Smooth muscle cell (in vitro differentiated cells): Measurements from ENCODE around the gene HGF. TPM values are rescaled to one million over a fixed set of nuclear protein-coding genes. Genes with fewer than 3 reads are reported as not detected.

Experiments
- DNase-seq: peaks from one replicate; lab custom pipeline; 2025; ENCODE audit not compliant: unreplicated experiment; lab: John Stamatoyannopoulos, UW
- H2AFZ ChIP-seq: fragments of 200-600 bp; sonication (generic); 2 replicates; pipeline ENCODE4 v1.6.0; 2016; ENCODE audit warnings: antibody characterized with exemption, low read depth, mild to moderate bottlenecking
- H3F3A ChIP-seq: fragments of 200-600 bp; sonication (generic); 2 replicates; pipeline ENCODE4 v1.6.0; 2017; ENCODE audit warnings: antibody characterized with exemption, low read depth
- H3K27ac ChIP-seq: fragments of 200-600 bp; sonication (generic); 2 replicates; pipeline ENCODE4 v1.5.1; 2016; ENCODE audit warnings: low read depth, mild to moderate bottlenecking
- H3K27me3 ChIP-seq: fragments of 200-600 bp; sonication (generic); 2 replicates; pipeline ENCODE4 v1.6.1; 2016; ENCODE audit warnings: low read depth, mild to moderate bottlenecking
- H3K36me3 ChIP-seq: fragments of 200-600 bp; sonication (generic); 2 replicates; pipeline ENCODE4 v1.5.1; 2016; ENCODE audit warnings: low read depth
- H3K4me1 ChIP-seq: fragments of 200-600 bp; sonication (generic); 2 replicates; pipeline ENCODE4 v1.5.1; 2016; ENCODE audit warnings: low read depth
- H3K4me2 ChIP-seq: fragments of 200-600 bp; sonication (generic); 2 replicates; pipeline ENCODE4 v1.6.0; 2016; ENCODE audit warnings: mild to moderate bottlenecking
- H3K4me3 ChIP-seq: fragments of 200-600 bp; sonication (generic); 2 replicates; pipeline ENCODE4 v1.5.1; 2016; ENCODE audit warnings: mild to moderate bottlenecking
- H3K79me2 ChIP-seq: fragments of 200-600 bp; sonication (generic); 2 replicates; pipeline ENCODE4 v1.6.0; 2016; ENCODE audit warnings: low read depth, mild to moderate bottlenecking
- H3K9ac ChIP-seq: fragments of 200-600 bp; sonication (generic); 2 replicates; pipeline ENCODE4 v1.6.0; 2016; ENCODE audit warnings: low read depth
- H3K9me3 ChIP-seq: fragments of 200-600 bp; sonication (generic); replicated peaks from 2 replicates; pipeline ENCODE4 v1.5.1; 2016; ENCODE audit warnings: low read depth
- H4K20me1 ChIP-seq: fragments of 200-600 bp; sonication (generic); 2 replicates; pipeline ENCODE4 v1.6.0; 2016; ENCODE audit warnings: low read depth
- CTCF ChIP-seq: fragments of 200-600 bp; sonication (generic); IDR thresholded peaks from 2 replicates; pipeline ENCODE4 v1.5.1; 2017; ENCODE audit warnings: borderline replicate concordance, mild to moderate bottlenecking, antibody characterized with exemption; ENCODE audit not compliant: insufficient read depth, poor library complexity, severe bottlenecking
- WGBS: methylation state at CpG from one replicate; pipeline ENCODE4 v1.1.7; 2016; ENCODE audit warnings: low lambda C conversion rate; 5-methylcytosine and 5-hydroxymethylcytosine counted together
- polyA plus RNA-seq: library from polyadenylated mRNA; unstranded; fragments of >200 nt; fragmentation: Nextera tagmentation; extraction: Ambion mirVana; gene quantifications from 2 replicates; pipeline ENCODE4 v1.2.1, GENCODE V29; 2016
- total RNA-seq: library from RNA; depleted of rRNA; stranded (reverse); fragments of >200 nt; gene quantifications from 2 replicates; pipeline ENCODE4 v1.2.3, GENCODE V29; 2014

HGF gene
- total and polyA plus RNA-seq, 2 experiments from 2014 or later, result 15.4 to 43.6 TPM

GRCh38 chr7:81751619-81752317, 18.1 kb downstream of the HGF start:
- no peak overlapping the region for H3K4me3 ChIP-seq
- no peak overlapping the region for H3K9ac ChIP-seq
- no peak overlapping the region for H2AFZ ChIP-seq
- no peaks in the 10 kb centered on the region for H3K9me3 ChIP-seq
- no peak overlapping the region for H3K4me2 ChIP-seq
- DNase-seq, result no peak
- H3K79me2 ChIP-seq, result no peaks in the 10 kb centered on the region
- H3K27me3 ChIP-seq, result no peaks in the 10 kb centered on the region
- no peak overlapping the region for H3K27ac ChIP-seq
- H3K4me1 ChIP-seq, result no peaks in the 10 kb centered on the region
- H4K20me1 ChIP-seq, result no peaks in the 10 kb centered on the region
- no peaks in the 10 kb centered on the region for H3F3A ChIP-seq
- 80% methylated on average over 9 of the region's 9 CpGs for WGBS
- TF ChIP-seq CTCF, result no peak
- H3K36me3 ChIP-seq, result no peaks in the 10 kb centered on the region

- Histone ChIP-seq H3K27me3 (no peaks in the 10 kb centered on the region), H2AFZ (no peak overlapping the region), H3K4me1 (no peaks in the 10 kb centered on the region), H3K27ac (no peak overlapping the region), H3K4me3 (no peak overlapping the region), H3K36me3 (no peaks in the 10 kb centered on the region), H4K20me1 (no peaks in the 10 kb centered on the region), H3K9ac (no peak overlapping the region), H3K4me2 (no peak overlapping the region), H3F3A (no peaks in the 10 kb centered on the region), H3K79me2 (no peaks in the 10 kb centered on the region), H3K9me3 (no peaks in the 10 kb centered on the region)
- TF ChIP-seq CTCF, result no peak
- DNase-seq, result no peak
- WGBS, result 98% methylated on average over 2 of the region's 2 CpGs
These were observed 24.2 kb downstream of the HGF start for GRCh38 chr7:81745637-81746036.

- H3K4me2 ChIP-seq, result no peak overlapping the region
- no peaks in the 10 kb centered on the region for H3K79me2 ChIP-seq
- no peaks in the 10 kb centered on the region for H4K20me1 ChIP-seq
- no peak overlapping the region for H3K4me3 ChIP-seq
- no peak for DNase-seq
- H3F3A ChIP-seq, result no peaks in the 10 kb centered on the region
- H3K27ac ChIP-seq, result no peak overlapping the region
- no peaks in the 10 kb centered on the region for H3K9me3 ChIP-seq
- no peak overlapping the region for H3K9ac ChIP-seq
- H2AFZ ChIP-seq, result no peak overlapping the region
- H3K36me3 ChIP-seq, result no peaks in the 10 kb centered on the region
- no peak for TF ChIP-seq CTCF
- no peaks in the 10 kb centered on the region for H3K27me3 ChIP-seq
- H3K4me1 ChIP-seq, result no peaks in the 10 kb centered on the region
These were observed 25.5 kb downstream of the HGF start for GRCh38 chr7:81744389-81744788.

GRCh38 chr7:81743665-81744064, 26.2 kb downstream of the HGF start:
- H3K4me1 ChIP-seq, result no peaks in the 10 kb centered on the region
- no peak overlapping the region for H3K4me2 ChIP-seq
- WGBS, result 95% methylated on average over 4 of the region's 4 CpGs

More at GRCh38 chr7:81743665-81744064, 26.2 kb downstream of the HGF start:
- TF ChIP-seq CTCF, result no peak
- Histone ChIP-seq H3K4me3 (no peak overlapping the region), H3K27me3 (no peaks in the 10 kb centered on the region), H3K27ac (no peak overlapping the region), H4K20me1 (no peaks in the 10 kb centered on the region), H3K9me3 (no peaks in the 10 kb centered on the region), H3K9ac (no peak overlapping the region), H3K79me2 (no peaks in the 10 kb centered on the region), H3K36me3 (no peaks in the 10 kb centered on the region), H2AFZ (no peak overlapping the region), H3F3A (no peaks in the 10 kb centered on the region)
- no peak for DNase-seq
